HK-2 (cell line): ENCODE data around the gene PIGZ.
"Not testable (repeated sequence)": the region's sequence is repeated elsewhere in the genome, so short reads cannot be mapped to it uniquely, and the experiment has no call there.

Experiments used
- DNase-seq: peaks from one replicate; pipeline ENCODE4 v3.0.0-alpha.2; 2018; ENCODE audit not compliant: unreplicated experiment

PIGZ gene

DNA sequence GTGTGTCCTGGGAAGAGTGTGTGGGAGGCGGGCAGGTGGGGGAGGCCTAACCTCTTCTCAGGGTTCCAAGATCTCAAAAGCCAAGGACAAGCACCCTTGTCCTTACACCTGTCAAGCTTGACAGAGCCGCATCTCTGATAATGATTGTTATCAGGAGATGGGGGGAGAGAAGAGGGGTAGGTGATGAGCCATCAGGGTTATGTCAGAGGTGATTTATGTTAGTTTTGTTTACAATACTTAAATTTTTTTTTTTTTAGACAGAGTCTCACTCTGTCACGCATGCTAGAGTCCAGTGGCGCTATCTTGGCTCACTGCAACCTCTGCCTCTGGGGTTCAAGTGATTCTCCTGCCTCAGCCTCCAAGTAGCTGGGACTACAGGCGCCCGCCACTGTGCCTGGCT is 18.9 kb downstream of the PIGZ start:
- DNase-seq, result no peak

DNA sequence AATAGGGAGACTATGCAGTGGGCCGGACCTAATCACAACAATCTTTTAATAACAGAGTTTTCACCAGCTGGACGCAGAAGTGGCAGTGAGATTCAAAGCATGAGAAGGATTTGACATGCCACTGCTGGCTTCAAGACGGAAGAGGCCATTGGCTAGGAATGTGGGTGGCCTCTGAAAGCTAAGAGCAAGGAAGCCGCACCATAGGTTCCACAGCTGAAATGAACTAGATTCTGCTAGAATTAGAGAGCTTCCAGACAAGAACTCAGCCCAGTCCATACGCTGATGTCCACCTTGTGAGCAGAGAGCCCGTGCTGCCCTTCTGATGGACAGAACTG is 19.4 kb downstream of the PIGZ start:
- no peak for DNase-seq

DNA sequence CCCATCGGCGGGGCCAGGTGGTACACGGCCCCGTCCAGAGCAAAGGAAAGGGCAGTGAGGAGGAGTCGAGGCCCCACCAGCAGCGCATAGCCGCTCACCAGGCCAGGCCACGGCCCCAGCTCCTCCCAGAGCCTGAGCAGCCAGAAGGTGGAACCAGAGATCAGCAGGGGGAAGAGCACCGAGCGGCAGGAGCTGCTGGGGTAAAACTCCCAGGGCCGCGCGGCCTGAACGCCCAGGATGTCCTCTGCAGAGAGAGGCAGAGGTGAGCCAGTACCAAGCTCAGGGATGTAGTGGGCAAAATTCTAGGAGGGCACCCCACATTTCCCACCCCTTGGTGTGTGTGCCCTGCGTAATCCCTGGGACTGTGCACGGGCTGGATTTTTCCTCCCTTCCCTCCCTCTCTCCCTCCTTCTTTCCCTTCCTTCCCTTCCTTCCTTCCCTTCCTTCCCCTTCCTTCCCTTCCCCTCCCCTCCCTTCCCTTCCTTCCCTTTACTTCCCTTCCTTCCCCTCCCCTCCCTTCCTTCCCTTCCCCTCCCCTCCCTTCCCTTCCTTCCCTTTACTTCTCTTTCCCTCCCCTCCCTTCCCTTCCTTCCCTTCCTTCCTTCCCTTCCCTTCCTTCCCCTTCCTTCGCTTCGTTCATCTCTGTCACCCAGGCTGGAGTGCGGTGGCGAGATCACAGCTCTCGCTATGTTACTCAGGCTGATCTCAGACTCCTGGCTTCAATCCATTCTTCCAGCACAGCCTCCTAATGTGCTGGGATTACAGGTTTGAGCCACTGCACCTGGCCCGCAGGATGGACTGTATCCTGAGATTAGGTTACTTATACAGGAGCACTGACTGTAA is 20.0 kb downstream of the PIGZ start:
- no peak for DNase-seq

DNA sequence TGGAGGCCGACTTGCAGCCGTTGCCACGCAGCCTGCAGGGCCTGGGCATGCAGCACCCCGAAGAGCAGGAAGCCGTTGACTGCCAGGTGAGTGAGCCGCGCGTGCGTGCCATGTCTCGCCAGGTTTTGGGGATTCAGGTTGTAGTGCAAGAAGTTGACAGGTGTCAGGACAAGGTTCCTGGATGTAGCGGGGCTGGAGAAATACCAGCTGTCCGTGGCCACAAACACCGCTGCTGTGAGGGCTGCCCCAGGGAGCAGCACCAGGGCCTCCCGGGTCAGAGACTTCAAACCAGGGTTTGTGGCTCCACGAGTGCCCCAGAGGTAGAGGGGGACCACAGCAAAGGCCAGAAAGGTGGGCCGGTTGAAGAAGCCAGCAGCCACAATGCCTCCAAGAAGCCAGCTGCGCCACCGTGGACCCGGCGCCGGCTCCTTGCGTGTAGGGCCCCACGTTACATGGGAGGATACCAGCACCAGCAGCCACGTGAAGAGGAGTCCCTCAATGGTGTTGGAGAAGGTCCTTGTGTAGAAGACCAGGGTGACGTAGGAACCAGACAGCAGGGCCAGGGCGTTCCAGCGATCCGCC is 20.7 kb downstream of the PIGZ start:
- no peak for DNase-seq

DNA sequence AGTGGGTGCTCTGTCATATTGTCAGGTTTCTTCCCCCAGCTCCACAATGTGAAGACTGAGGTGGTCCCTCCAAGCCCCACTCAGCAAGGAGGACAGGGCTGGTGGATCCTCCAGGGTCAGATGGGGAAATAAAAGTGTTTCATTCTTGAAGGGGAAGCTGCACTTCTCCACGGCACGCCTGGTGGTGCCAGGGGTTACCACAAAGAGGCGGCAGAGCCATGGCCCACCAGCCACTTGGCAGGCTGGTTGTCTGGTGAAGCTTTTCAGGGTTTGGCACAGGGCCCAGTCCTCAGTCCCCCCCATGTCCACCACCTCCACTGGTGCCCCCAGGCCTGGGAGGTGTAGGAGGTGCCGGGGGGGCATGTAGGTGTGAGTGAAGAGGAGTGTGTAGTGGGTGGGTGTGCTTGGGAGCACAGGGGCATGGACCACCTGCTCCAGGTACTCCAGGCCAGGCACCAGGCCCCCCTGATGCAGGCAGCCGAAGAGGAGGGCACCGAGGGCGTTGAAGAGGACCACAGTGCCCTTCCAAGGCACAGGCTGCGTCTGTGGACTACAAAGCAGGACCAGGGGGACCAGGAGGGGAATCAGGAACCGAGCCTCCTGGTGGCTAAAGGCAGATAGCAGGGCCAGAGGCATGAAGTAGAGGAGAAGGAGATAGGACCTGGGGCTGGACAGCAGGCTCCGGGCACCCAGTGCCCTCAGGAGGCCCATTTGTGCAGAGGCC is 21.3 kb downstream of the PIGZ start:
- DNase-seq, result no peak

DNA sequence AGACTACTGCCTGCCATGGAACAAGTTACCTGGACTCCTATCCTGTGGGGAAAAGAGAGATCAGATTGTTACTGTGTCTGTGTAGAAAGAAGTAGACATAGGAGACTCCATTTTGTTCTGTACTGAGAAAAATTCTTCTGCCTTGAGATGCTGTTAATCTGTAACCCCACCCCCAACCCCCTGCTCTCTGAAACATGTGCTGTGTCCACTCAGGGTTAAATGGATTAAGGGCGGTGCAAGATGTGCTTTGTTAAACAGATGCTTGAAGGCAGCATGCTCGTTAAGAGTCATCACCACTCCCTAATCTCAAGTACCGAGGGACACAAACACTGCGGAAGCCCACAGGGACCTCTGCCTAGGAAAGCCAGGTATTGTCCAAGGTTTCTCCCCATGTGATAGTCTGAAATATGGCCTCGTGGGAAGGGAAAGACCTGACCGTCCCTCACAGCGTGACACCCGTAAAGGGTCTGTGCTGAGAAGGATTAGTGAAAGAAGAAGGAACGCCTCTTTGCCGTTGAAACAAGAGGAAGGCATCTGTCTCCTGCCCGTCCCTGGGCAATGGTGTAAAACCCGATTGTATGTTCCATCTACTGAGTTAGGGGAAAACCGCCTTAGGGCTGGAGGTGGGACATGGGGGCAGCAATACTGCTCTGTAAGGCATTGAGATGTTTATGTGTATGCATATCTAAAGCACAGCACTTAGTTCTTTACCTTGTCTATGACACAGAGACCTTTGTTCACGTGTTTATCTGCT is 24.4 kb downstream of the PIGZ start:
- not testable (repeated sequence) for DNase-seq

DNA sequence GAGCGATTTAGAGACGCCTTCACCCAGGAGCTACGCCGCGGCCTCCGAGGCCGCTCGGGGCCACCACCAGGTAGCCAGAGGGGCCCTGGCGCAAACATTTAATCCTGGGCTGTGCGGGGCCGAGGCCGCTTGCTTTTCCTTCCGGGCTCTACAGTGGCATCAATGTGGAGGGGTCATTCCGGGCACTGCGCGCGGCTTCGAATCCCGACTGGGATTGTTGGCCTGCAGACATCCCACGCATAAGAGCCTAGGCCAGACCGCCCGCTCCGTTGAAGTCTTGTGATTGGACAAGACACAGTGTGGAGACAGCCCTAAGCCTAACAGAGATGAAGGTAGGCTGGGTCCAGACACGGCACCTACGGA is 25.7 kb downstream of the PIGZ start:
- peak; percentile 46 for DNase-seq

DNA sequence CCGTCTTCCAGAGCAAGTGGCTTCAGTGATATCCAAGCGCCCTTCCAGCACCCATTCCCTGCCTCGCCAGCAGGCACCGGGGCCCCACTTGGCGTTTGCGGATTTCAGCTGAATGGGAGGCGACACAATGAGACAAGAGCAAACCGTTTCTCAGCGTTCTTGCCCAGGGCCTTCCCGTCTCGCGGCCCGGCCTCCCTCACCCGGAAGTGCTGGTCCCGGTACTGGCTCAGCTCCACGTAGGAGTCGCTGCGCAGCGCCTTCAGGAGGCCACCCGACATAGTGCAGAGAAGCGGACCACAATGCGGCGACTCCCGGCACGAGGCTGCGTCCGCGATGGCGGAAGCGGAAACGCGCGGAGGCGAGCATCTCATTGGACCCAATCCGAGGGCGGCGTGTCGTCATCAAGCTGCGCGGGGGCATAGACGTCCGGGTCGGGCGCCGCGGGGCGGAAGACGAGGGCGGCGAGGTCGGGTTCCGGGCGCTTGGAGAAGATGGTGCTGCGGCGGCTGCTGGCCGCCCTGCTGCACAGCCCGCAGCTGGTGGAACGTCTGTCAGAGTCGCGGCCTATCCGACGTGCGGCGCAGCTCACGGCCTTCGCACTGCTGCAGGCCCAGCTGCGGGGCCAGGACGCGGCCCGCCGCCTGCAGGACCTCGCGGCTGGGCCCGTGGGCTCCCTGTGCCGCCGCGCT is 26.3 kb downstream of the PIGZ start, which contains the start of gene NCBP2:
TSS of gene NCBP2 (minus strand) at position 303 of the 689 bp plus-strand sequence. CDS start at position 278, 25 bp downstream.
- DNase-seq, result peak; percentile 100

DNA sequence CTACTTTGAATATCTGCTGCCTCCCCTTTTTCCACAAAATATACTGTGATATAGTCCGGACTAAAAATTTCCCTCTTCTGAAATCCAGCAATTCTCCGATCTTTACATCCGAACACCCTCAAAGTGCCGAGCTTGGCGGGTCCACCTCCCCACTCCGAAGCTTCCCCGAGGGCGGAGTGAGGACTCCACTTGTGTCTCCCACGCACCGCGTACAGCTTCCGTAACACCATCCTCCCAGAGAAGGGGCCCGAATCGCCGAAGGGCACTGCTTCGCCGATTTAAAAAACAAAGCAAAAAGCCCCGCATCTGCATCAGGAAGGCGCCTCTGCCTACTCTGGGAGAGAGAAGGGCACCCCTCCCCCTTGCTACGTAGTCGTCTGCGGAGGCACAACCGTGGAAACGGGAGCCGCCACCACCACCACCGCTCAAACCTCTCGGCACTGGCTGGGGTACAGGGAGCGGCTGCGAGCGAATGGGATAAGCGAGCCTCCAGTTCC is 26.9 kb downstream of the PIGZ start:
- no peak for DNase-seq

DNA sequence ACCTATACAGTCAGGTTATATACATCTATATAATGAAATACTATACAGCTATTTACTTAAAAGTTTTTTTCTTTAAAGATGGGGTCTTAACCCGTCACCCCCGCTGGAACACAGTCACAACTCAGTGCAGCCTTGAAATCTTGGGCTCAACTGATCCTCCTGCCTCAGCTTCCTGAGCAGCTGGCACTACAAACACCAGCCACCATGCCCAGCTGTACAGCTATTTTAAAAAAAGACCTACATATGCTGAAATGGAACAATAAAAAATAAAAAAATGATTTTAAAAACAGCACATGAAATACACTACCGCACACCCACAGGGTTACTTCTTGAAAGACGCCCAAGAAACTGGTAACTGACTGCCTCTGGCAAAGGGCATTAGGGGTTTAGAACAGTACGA is 30.1 kb downstream of the PIGZ start:
- no peak for DNase-seq

DNA sequence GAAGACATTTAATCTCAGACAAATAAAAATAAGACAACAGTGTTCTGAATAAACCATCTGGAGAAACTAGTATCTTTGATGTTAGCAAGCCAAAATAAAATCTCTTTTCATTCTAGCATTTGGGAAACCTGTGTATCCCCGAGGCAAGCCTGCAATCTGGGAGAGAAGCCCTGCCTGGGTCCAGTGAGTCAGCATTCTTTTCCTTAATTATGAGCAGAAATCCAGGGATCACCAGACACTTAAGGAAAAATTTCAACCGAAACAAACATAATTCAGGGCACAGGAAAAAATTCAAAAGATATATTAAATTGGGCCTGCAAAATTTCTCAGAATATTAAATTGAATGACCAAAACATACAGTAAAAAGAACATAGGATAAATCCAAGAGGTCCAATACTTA is 30.5 kb downstream of the PIGZ start:
- DNase-seq, result no peak

DNA sequence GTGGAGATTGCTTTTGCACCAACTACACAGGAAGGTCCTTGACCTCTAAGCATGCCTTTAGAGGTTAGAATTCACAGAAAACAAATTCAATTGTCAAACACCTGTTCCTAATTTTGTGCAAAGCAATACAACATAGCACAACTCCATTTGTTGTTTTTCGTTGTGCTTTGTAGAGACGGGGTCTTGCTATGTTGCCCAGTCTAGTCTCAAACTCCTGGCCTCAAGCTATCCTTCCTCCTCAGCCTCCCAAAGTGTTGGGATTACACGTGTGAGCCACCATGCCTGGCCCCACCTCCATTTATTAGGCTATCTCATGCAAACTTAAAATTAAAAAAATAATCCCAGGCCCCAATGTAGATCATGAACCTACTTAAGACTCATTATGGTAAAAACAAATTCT is 32.3 kb downstream of the PIGZ start:
- no peak for DNase-seq

DNA sequence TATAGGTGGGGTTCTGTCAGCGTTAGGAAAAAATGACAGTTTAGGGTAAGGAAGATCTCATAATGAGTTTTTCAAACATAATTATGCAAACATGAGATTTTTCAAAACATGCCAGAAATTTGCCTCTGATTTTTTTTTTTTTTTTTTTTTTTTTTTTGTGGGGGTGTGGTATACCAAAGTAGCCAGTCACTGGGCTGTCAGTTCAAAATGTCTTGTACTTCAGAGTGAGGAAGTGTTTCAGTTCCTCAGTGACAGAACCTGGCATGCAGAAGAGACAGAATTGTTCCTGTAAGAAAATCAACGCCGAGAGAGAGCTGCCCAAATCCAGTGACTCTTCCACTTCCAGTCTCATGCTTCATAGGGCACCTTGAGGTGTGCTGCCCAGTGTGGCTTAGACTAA is 36.0 kb downstream of the PIGZ start:
- no peak for DNase-seq

DNA sequence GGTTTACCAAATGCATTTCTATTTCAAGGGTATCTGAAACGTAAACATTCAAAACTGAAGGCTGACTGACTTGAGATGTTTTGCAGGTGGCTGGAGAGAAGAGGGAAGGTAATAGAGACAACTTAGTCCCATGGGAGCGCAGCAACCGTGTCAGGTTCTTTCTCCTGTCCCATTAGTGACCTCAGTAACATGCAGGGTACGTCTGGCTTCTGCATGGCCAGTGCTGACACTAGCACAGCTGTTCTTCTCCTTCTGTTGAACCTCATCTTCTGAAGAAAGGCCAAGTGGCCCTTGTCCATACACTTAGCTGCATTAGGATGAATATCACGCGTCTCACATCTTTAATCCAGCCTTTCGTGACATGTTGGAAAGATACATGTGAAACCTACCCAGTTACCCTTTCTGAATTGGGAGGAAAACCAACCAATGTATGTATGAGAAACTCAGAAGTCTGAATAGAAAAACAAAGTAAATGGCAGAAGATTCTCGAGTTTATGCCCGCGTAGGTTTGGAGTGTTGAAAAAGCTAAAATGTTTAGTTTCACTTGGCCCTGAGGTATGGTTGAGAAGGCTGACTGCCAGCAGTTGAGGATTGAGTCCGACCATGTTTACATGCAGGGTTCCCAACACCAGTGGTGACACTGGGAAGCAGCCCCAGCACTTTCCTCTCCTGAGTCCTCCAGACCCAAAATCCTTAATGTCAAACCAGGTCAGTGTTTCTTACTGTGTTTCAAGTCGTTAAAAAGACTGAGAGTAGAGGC is 36.6 kb downstream of the PIGZ start:
- no peak for DNase-seq

DNA sequence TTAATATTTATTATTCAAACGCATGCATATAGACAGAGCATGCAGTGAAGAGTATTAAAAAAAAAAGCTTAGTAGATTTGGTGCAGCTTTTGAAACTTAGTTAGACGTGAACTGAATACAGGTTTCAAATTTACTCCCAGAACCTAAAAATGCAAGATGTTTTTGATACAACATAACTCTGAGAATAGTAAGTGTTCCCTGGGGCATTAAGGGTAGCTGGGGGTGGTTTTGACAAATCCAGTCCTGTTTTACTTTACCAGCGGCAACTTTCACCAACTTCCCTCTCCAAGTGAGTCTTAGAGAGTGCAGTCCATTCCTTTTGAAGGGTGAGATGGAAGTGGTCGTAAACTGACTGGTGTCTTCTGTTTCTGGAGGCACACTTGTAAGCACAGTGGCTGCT is 37.5 kb downstream of the PIGZ start:
- DNase-seq, result no peak

DNA sequence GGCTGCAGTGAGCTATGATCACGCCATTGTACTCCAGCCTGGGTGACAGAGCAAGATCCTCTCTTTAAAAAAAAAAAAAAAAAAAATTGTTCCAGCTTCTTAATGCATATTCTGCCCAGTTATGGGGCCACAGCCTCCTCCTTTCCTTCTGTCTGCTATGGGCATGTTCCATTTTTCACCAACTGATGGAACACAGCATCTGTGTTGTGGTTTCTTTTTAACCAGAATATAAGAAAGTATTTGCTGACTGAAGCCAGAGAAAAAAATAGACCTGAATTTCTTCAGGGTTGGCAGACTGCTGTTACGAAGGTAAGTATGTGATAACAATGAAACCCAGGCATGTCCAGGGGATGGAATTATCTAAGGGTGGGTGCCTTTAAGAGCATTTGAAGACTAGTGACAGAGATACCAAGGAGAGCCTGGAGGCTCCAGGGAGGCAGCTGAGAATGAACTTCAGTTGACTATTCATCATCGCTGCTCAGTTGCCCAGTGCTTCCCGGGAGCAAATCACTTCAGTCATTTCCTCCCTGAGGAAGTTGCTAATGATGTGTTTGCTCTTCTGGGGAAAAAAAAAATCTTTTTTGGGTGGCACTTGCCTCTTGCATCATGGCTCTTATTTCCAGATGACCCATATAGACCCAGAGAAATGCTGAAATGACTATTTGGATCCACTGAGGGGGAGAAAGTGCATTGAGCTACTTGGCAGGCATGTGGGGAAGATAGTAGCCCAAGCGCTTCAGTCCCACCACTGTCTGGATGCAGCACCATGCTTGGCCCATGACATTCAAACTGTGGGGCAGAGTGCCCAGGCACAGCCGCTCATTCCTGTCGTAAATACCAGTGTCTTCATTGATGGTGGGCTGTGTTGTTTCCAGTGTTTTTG is 40.8 kb downstream of the PIGZ start:
- DNase-seq, result no peak

DNA sequence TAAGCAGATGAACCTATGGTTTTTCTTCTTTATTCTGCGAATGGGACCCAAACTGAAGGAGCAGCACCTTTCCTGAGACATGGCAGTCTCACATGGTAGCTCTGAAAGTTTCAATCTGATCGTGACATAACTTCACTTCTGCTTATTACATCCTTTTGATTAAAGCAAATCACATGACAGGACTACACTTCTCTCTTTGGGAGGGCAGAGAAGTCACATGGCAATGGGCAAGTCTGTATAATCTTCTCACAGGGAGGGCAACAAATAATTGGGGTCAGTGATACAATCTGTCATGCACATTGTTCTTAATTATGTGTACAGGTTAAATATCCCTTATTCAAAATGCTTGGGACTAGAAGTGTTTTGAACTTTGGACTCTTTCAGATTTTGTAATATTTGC is 47.9 kb downstream of the PIGZ start:
- no peak for DNase-seq

DNA sequence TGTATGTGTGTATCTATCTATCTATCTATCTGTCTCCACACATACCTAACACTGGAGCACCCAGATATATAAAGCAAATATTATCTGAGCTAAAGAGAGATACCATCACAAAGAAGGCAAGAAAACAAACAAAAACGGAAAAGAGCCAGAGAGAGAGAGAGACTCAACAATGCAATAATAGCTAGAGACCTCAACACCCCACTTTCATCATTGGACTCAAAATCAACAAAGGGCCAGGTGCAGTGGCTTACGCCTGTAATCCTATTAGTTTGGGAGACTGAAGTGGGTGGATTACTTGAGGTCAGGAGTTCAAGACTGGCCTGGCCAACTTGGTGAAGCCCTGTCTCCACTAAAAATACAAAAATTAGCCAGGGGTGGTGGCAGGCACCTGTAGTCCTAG is 49.7 kb downstream of the PIGZ start:
- DNase-seq, result no peak

DNA sequence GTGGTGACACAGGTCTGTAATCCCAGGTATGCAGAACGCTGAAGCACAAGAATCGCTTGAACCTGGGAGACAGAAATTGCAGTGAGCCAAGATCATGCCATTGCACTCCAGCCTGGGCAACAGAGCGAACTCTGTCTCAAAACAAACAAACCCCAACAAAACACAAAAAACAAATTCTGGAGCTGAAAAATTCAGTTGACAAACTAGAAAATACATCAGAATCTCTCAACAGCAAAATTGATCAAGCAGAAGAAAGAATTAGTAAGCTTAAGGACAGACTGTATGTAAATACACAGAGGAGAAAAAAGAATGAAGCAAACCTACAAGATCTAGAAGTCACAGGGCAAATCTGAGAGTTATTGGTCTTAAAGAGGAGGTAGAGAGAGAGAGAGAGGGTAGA is 51.6 kb downstream of the PIGZ start:
- no peak for DNase-seq

DNA sequence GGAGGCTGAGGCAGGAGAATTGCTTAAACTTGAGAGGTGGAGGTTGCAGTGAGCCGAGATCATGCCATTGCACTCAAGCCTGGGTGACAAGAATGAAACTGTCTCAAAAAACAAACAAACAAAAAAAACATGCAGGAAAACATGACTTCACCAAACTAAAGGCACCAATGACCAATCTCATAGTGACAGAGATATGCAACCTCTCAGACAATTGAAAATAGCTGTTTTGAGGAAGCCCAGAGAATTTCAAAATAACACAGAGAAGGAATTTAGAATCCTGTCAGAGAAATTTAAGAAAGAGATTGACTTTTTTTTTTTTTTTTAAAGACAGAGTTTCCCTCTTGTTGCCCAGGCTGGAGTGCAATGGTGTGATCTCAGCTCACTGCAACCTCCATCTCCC is 52.4 kb downstream of the PIGZ start:
- DNase-seq, result no peak
